HG02763 (cell line): ENCODE results near the gene ELMOD3.
"Not testable (repeated sequence)": the region's sequence is repeated elsewhere in the genome, so short reads cannot be mapped to it uniquely, and the experiment has no call there.

ENCODE experiments used
- ATAC-seq: cut with Tn5 transposase; IDR thresholded peaks from one replicate; pipeline ENCODE4 v1.9.1; 2021; ENCODE audit warnings: mild to moderate bottlenecking, moderate library complexity; ENCODE audit not compliant: unreplicated experiment

The ELMOD3 gene

GRCh38 chr2:85329181-85329651 lies 25.4 kb upstream of the ELMOD3 start:
- ATAC-seq, result no peak

- ATAC-seq, result not testable (repeated sequence)
Measured at GRCh38 chr2:85329701-85330100, 24.9 kb upstream of the ELMOD3 start.

GRCh38 chr2:85330839-85331636 lies 23.5 kb upstream of the ELMOD3 start:
- ATAC-seq, result no peak

DNA sequence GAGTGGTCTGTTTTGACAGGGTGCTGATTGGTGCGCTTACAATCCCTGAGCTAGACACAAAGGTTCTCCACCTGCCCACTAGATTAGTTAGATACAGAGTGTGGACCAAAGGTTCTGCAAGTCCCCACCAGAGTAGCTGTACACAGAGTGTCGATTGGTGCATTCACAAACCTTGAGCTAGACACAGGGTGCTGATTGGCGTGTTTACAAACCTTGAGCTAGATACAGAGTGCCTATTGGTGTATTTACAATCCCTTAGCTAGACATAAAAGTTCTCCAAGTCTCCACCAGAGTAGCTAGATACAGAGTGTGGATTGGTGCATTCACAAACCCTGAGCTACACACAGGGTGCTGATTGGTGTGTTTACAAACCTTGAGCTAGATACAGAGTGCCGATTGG lies 20.7 kb upstream of the ELMOD3 start:
- not testable (repeated sequence) for ATAC-seq

- no peak for ATAC-seq
Measured at GRCh38 chr2:85334928-85335327, 19.6 kb upstream of the ELMOD3 start.

- ATAC-seq, result no peak
Measured at GRCh38 chr2:85340034-85340892, 14.3 kb upstream of the ELMOD3 start.

DNA sequence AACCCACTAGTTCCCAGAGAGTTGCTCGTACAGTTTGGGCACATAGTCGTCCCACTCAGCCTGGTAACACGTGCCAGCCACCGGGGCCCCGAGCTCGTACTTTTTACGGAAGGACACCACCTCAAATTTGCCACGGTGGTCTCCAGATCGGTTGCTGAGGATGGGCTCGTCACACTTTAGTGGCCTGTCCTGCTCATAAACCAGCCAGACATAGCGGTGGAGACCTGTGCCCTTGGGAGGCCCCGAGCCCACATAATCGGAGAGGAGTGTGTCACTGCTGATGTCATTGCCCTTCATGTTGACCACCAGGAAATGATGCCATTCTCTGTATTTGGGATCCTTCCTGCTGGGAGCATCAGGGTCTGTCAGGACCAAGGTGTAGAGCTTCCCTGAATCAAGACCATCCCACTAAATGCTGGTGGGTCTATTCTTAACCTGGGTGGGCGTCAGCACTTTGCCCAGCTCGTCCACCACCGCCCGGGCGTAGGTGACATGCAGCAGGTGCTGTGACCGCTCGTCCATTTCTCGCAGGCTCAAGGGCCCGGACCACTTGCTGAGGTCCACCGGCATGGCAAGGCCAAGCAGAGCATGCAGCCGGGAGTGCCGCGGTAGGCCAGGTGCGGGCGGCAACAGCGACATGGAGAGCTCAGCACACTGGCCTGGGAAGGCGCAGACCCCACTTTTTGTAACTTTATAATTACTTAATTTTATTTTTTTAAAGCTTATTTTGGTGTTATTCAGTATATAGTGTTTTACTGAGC lies 13.1 kb upstream of the ELMOD3 start:
- ATAC-seq, result no peak

DNA sequence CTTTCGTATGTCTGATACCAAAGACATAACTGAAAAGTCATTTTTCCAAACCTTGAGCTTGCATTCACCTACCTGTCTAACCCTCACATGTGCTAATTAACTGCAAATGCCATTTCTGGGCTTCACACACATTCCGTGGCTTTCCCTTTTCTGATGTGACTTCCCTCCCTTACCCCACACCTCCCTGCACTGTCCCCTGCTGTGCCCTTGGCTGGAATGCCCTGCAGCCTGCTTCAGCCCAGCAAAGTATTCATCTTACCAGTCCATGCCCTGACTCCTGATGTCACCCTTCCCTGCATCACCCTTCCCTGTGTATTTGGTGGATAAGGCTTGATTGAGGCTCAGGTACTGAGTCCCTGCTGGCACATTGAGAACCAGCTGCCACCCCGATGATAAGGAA lies 12.4 kb upstream of the ELMOD3 start:
- ATAC-seq, result no peak

GRCh38 chr2:85343207-85343895 lies 11.2 kb upstream of the ELMOD3 start:
- ATAC-seq, result not testable (repeated sequence)

DNA sequence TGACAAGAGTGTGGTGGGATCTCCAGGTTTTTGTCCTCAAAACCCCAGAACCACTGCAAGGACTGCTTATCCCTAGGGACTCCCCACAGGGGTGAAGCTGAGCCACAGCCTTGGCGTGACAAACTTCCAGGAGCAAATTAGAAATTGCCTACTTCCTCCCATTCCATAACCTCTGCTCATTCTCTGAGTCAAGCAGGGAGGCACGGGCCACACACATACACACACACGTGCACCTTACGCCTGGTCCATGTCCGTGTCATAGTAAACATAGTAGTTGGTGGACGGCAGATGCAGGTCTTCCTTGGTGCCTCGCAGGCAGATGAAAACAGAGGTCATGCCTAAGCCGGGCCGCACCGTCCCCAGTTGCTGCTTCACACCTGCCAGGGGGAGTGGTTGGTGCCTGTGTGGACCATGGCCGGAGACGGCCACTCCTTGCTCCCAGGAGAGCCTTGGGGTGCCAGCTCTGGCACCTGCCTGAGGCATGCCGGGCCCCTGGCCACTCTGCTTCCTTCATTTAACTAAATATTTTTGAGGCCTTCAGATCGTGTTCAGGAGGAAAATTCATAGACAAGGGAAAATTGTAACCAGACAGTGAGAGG lies 10.1 kb upstream of the ELMOD3 start:
- ATAC-seq, result no peak

- ATAC-seq, result no peak
Measured at GRCh38 chr2:85347599-85347998, 7.0 kb upstream of the ELMOD3 start.

GRCh38 chr2:85353876-85354285 lies 688 bp upstream of the ELMOD3 start:
- no peak for ATAC-seq

- ATAC-seq, result peak; percentile 2
Measured at GRCh38 chr2:85355073-85355410, 473 bp downstream of the ELMOD3 start.

DNA sequence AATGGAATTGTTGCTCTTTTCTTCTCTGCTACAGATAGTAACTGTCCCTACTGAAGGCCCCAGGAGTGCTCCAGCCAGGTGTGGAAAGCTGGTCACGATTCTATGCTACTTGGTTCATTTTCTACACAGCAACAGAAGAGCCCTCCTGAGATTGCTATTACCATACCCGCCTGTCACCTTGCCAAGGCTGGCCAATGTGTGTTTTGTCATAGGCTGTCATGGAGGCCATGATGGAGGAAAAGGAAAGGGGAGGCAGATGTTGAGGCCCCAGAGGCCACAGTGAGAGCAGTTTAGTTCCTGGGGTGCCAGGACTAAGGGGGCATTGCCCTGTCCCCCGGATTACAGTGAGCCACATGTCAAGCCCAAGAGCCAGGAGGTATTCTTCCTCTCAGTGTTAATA lies 952 bp downstream of the ELMOD3 start:
- ATAC-seq, result no peak

GRCh38 chr2:85356186-85356585 lies 1.6 kb downstream of the ELMOD3 start:
- ATAC-seq, result no peak

DNA sequence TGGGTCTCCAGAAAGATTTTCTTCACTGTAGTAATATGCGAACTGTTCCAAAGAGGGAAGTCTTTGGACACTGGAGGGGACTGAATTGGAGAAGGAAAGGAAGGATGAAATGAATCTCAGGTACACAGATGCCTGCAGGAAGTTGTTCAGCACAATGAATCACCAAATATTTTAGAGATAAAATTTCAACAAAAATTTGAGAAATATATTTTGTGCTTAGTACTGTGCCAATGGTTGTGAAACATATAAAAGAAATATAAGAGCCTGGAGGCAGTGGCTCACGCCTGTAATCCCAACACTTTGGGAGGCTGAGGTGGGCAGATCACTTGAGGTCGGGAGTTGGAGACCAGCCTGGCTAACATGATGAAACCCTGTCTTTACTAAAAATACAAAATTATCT lies 3.2 kb downstream of the ELMOD3 start:
- ATAC-seq, result no peak

GRCh38 chr2:85362653-85363387 lies 8.3 kb downstream of the ELMOD3 start:
- not testable (repeated sequence) for ATAC-seq

DNA sequence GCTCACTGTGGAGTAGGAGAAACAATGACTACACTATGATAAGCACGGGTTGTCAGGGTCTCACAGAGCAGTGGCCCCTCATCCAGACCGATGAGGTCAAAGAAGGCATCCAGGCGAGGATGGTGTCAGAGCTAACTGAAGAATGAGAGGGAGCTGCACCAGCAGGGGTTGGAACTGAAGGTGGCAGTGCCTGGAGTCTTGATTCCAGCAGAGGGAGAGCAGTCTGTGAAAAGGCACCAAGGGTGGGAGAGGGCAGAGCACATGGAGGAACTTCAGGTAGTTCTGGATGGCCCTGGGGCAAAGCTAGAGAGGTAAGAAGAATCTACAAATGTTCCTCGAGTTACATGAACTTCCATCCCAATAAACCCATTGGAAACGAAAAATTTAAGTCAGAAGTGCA lies 12.6 kb downstream of the ELMOD3 start:
- ATAC-seq, result no peak

- ATAC-seq, result no peak
Measured at GRCh38 chr2:85368921-85369320, 14.4 kb downstream of the ELMOD3 start.

DNA sequence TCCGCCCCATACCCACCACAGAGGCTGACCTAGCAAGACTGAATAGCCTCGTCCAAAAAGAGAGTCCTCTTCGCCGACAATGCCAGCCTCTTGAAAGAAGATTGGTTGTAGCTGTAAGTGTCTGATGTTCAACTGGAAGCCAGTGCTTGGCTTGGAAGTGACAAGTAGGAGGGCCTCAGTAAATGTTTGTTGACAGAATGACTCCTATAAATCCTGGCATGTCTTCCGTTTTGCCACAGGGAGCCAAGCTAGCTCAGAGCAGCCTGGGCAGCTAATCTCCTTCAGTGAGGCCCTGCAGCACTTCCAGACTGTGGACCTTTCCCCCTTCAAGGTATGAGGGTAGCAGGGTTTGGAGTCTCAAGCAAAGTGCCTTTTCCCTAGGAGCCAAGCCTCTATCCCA lies 14.9 kb downstream of the ELMOD3 start:
- no peak for ATAC-seq
